ENCODE results near the gene CTNNAL1. TPM values are rescaled to one million over a fixed set of nuclear protein-coding genes. Genes with fewer than 3 reads are reported as not detected.
A peak's percentile ranks its signal among the peaks of the same experiment; 100 is the strongest.

The CTNNAL1 gene
- total RNA-seq, 1 donor from 2014 or later: 19.8 TPM

DNA sequence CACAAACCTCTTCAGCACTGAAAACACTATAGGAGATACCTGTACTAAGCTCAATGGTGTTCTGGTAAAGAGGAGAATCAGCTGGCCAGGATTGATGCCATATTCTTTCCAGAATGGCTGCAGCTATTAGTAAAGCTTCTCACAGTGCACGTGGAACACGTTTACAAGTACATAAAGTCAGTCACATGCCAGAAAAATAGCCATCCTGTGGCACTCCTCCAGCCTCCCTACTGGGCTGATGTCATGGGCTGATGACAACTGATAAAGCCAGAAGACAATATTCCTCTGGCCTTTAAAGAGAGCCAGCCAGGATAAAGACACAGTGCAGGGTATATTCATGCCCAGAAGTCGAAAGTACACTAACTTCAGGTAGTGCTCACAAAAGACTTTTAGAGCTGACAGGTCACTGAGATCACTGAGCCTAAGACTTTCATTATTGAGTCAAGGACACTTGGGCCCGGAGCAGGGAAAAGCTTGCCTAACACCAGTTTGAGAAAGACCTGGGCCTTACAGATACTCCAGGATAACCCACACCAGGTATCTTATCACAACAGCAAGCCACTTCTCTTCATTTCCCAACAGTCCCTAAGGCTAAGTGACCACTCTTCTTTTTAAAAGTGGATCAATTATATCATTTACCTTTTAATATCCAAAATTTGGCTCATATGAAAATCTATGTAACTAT, 49.7 kb downstream of the CTNNAL1 start:
- no peak overlapping the region for H3K27ac Mint-ChIP-seq
- no peak for DNase-seq (ENCODE audit: low spot score)
- H3K27me3 Mint-ChIP-seq (ENCODE audit: low read depth): no peaks in the 10 kb centered on the region
- H3K4me1 Mint-ChIP-seq (ENCODE audit: low read depth): no peaks in the 10 kb centered on the region
- H3K36me3 Mint-ChIP-seq (ENCODE audit: low read depth): no peaks in the 10 kb centered on the region
- intact Hi-C loops (cut with micrococcal nuclease): no loop called here
- no peaks in the 10 kb centered on the region for H3K9me3 Mint-ChIP-seq
- no peak overlapping the region for H3K4me3 Mint-ChIP-seq (ENCODE audit: low read depth)

DNA sequence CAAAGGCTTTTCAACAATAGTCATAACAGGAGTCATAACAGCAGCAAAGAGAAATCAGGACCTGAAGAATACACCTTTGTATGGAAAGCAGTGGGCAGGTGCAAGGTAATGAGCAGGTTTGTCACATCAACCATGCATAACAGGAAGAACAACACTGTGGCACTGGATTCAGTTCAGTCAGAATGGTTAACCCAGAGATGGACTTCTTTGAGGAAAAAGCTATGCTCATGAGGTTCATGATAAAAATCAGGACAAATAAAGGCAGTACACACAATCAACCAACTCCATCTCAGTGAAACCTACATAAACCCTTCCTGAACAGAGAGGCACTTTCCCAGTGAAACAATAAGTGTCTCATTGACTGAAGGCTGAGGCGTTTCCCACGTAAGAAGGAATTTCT, 52.1 kb downstream of the CTNNAL1 start:
- no peaks in the 10 kb centered on the region for H3K27me3 Mint-ChIP-seq (ENCODE audit: low read depth)

DNA sequence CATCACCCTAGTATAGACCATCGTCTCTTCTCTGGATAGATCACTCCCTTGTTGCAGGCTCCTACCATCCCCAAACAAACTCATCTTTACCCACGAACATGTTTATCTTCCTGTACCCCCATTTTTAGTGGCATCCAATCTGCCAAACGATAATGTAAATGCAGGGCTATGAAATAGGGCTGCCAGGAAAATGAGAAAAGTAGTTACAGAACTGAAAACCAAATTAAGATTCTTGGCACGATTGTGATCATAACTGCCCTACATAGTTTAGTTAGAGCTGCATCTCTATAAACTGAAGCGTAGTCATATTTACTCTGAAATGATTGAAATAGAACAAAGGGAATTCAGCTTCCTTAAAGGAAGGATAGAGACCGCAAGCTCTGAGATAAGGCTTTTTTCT, 53.0 kb downstream of the CTNNAL1 start:
- intact Hi-C loops (cut with micrococcal nuclease): no loop called here
- Mint-ChIP-seq H3K27ac (no peak overlapping the region), H3K36me3 (ENCODE audit: low read depth) (no peaks in the 10 kb centered on the region), H3K4me1 (ENCODE audit: low read depth) (peaks cover 1% of the 10 kb centered on the region), H3K9me3 (no peaks in the 10 kb centered on the region), H3K4me3 (ENCODE audit: low read depth) (no peak overlapping the region), H3K27me3 (ENCODE audit: low read depth) (no peaks in the 10 kb centered on the region)
- no peak for DNase-seq (ENCODE audit: low spot score)

More for the DNA sequence above, 52.1 kb downstream of the CTNNAL1 start:
- H3K9me3 Mint-ChIP-seq: no peaks in the 10 kb centered on the region
- H3K4me1 Mint-ChIP-seq (ENCODE audit: low read depth): peaks cover 1% of the 10 kb centered on the region
- intact Hi-C loops (cut with micrococcal nuclease): no loop called here
- DNase-seq (ENCODE audit: low spot score): no peak
- H3K4me3 Mint-ChIP-seq (ENCODE audit: low read depth): no peak overlapping the region
- H3K36me3 Mint-ChIP-seq (ENCODE audit: low read depth): no peaks in the 10 kb centered on the region
- H3K27ac Mint-ChIP-seq: no peak overlapping the region

DNA sequence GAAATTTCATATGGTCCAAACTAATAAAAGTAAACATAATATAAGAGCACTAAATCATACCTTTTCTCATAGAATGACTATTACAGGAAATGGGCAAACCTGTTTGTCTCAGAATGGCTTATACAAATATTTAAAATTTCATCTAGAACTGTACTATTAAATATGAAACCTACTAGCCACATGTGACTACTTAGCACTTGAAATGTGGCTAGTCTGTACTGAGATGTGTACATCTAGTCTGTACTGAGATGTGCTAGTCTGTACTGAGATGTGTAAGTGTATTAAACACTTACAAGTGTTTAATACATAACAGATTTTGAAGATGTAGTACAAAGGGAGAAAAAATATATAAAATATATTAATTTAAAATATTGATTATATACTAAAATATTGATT, 56.7 kb downstream of the CTNNAL1 start:
- Mint-ChIP-seq H3K36me3 (ENCODE audit: low read depth) (no peaks in the 10 kb centered on the region), H3K4me1 (ENCODE audit: low read depth) (peaks cover 1% of the 10 kb centered on the region), H3K9me3 (no peaks in the 10 kb centered on the region), H3K27me3 (ENCODE audit: low read depth) (no peaks in the 10 kb centered on the region), H3K27ac (no peak overlapping the region), H3K4me3 (ENCODE audit: low read depth) (no peak overlapping the region)
- intact Hi-C loops (cut with micrococcal nuclease): no loop called here
- DNase-seq (ENCODE audit: low spot score): no peak

DNA sequence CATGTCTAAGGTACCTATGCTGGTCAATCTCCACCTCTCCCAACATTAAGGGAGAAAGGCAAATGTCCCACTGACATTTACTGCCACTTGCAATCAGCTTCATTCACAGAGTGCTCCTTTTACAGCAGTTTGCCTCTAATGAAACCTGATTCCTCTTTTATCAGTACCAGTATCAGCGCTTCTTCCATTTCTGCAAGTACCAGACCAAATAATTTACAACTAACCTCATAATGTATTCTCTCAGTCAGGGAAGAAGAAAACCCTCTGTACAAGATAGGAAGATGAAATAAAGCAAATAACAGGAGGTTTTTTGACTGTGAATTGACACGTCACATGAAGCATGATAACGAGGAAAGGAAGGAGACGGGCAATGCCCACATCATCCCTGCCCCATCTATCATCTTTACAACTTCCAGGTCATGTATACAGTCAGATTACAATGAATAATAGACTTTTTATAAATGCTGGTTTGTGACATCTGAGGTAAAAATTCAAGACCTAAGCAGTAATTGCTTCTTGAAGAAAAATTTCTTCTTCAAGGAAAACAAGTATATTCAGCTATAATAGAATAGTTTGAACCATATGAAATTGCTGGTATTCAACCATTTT, 57.2 kb downstream of the CTNNAL1 start:
- H3K4me1 Mint-ChIP-seq (ENCODE audit: low read depth): peaks cover 1% of the 10 kb centered on the region
- H3K9me3 Mint-ChIP-seq: no peaks in the 10 kb centered on the region
- H3K36me3 Mint-ChIP-seq (ENCODE audit: low read depth): no peaks in the 10 kb centered on the region
- intact Hi-C loops (cut with micrococcal nuclease): no loop called here
- DNase-seq (ENCODE audit: low spot score): no peak
- H3K27ac Mint-ChIP-seq: no peak overlapping the region
- no peak overlapping the region for H3K4me3 Mint-ChIP-seq (ENCODE audit: low read depth)
- no peaks in the 10 kb centered on the region for H3K27me3 Mint-ChIP-seq (ENCODE audit: low read depth)

DNA sequence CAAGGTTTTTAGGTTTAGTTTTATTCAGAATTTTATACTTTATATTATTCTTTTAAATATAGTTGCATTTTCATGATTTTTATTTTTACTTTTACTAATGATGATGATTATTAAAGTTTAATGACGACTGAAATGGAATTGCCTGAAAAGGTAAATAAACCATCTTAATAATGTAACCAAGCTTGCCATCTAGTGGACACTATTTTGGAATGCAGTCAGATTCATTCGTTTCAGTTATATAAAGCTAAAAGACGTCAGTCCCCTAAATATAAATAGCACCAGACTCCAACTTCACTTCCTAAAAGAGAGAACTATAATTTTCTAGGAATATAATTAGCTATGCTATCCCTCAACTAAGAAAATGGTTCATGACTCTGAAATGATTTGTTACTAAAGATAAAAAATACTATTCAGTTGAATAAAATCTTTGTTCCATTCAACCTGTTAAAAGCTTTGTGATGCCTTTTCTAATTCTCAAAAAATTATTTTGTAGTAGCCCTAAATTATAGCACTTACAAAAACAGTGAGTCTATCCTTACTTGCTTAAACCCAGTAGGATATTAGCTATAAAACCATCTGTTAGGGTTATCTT, 59.2 kb downstream of the CTNNAL1 start:
- no peak overlapping the region for H3K27ac Mint-ChIP-seq
- peaks cover 1% of the 10 kb centered on the region for H3K4me1 Mint-ChIP-seq (ENCODE audit: low read depth)
- H3K36me3 Mint-ChIP-seq (ENCODE audit: low read depth): no peaks in the 10 kb centered on the region
- no peaks in the 10 kb centered on the region for H3K9me3 Mint-ChIP-seq
- no peak overlapping the region for H3K4me3 Mint-ChIP-seq (ENCODE audit: low read depth)
- no peaks in the 10 kb centered on the region for H3K27me3 Mint-ChIP-seq (ENCODE audit: low read depth)
- intact Hi-C loops (cut with micrococcal nuclease): no loop called here
- no peak for DNase-seq (ENCODE audit: low spot score)

DNA sequence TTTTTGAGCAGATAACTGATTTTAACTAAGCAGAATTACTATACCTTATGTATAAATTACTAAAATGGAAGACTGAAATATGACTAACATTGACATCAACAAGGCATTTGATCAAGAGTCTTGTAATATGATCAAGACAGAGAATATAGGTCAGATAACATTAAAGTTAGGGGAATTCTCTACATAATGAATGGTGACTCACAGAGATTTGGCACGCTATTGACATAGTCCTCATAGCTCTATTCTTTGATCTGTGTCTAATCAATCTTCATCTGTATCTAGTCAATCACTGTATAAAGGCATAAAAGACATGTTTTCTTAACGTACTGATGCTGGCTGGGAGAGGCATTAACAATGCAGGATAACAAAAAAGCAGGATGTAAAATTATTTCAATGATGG, 61.7 kb downstream of the CTNNAL1 start:
- intact Hi-C loops (cut with micrococcal nuclease): no loop called here
- Mint-ChIP-seq H3K27me3 (ENCODE audit: low read depth) (no peaks in the 10 kb centered on the region), H3K4me1 (ENCODE audit: low read depth) (no peaks in the 10 kb centered on the region), H3K36me3 (ENCODE audit: low read depth) (no peaks in the 10 kb centered on the region), H3K9me3 (no peaks in the 10 kb centered on the region), H3K4me3 (ENCODE audit: low read depth) (no peak overlapping the region), H3K27ac (no peak overlapping the region)
- DNase-seq (ENCODE audit: low spot score): no peak

DNA sequence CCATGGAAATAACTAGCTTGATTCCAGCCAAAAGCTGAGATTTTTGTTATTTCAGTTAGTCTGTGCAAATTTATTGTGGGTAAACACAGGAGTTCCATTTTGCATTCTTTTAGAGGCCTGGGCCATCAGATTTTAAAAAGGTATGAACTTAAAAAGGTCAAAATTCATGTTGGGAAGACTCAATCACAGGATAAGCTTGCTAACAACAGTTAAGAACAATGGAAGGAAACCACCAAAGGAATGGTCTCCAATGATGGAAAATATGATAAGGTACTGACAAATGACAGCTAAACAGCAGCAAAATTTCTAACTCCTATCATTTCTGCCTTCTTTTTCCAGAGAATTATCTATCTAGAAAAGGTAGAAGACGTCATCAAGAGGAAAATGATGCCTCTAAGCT, 63.1 kb downstream of the CTNNAL1 start:
- DNase-seq (ENCODE audit: low spot score): no peak
- no peak overlapping the region for H3K4me3 Mint-ChIP-seq (ENCODE audit: low read depth)
- no peak overlapping the region for H3K27ac Mint-ChIP-seq
- H3K36me3 Mint-ChIP-seq (ENCODE audit: low read depth): no peaks in the 10 kb centered on the region
- no peaks in the 10 kb centered on the region for H3K9me3 Mint-ChIP-seq
- no peaks in the 10 kb centered on the region for H3K4me1 Mint-ChIP-seq (ENCODE audit: low read depth)
- no peaks in the 10 kb centered on the region for H3K27me3 Mint-ChIP-seq (ENCODE audit: low read depth)
- intact Hi-C loops (cut with micrococcal nuclease): no loop called here

DNA sequence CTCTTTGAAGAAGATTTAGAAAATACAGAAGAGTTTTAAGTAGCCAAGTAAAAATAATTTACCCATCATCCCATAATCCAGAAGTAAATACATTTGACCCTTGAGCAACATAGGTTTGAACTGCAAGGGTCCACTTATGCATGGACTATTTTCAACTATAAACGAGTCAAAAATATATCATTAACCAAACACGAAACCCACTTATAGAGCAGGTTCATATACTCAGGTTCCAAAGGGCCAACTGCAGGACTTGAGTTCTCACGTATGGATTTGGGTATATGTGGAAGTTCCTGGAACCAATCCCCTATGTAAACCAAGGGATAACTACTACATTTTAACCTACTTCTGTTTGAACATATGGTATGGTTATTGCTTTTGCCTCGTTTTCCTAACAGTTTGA, 73.3 kb downstream of the CTNNAL1 start:
- Mint-ChIP-seq H3K9me3 (no peaks in the 10 kb centered on the region), H3K4me3 (ENCODE audit: low read depth) (no peak overlapping the region), H3K36me3 (ENCODE audit: low read depth) (peaks cover 24% of the 10 kb centered on the region), H3K4me1 (ENCODE audit: low read depth) (peaks cover 5% of the 10 kb centered on the region), H3K27ac (no peak overlapping the region), H3K27me3 (ENCODE audit: low read depth) (no peaks in the 10 kb centered on the region)
- intact Hi-C loops (cut with micrococcal nuclease): loop anchor here (10.0 kb wide), 2 partner anchors 385 to 475 kb away; partner anchors contain the start of gene EPB41L4B
- DNase-seq (ENCODE audit: low spot score): no peak

DNA sequence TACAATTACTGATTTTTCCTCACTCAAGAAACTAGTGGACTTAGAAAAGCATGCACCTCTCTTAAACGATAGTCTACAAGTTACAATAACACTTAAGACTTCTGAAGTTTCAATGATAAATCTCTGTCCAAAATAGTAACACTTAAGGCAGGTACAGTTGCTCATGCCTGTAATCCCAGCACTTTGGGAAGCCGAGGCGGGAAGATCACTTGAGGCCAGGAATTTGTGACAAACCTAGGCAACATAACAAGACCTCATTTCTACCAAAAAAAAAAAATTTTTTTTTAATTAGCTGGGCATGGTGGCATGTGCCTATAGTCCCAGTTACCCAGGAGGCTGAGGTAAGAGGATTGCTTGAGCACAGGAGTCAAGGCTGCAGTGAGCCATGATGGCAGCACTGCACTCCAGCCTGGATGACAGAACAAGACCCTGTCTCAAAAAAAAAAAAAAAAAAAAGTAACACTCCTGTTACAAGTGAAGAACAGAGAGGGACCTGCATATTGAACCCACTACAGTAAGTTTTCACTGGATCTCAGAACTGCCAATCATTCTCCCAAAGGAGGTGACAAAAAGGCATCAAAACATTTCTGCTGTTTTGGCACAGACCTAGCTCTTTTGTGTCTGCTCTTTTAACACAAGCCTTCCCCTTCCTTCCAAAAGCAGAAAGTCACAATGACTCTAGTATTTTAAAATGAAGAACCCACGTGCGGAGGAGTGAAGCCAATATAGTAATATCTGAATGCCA, 75.6 kb downstream of the CTNNAL1 start:
- Mint-ChIP-seq H3K4me1 (ENCODE audit: low read depth) (peaks cover 15% of the 10 kb centered on the region), H3K27ac (no peak overlapping the region), H3K27me3 (ENCODE audit: low read depth) (no peaks in the 10 kb centered on the region), H3K36me3 (ENCODE audit: low read depth) (peaks cover 24% of the 10 kb centered on the region), H3K9me3 (no peaks in the 10 kb centered on the region), H3K4me3 (ENCODE audit: low read depth) (no peak overlapping the region)
- no peak for DNase-seq (ENCODE audit: low spot score)
- intact Hi-C loops (cut with micrococcal nuclease): loop anchor here (10.0 kb wide), 2 partner anchors 387 to 477 kb away; partner anchors contain the start of gene EPB41L4B

DNA sequence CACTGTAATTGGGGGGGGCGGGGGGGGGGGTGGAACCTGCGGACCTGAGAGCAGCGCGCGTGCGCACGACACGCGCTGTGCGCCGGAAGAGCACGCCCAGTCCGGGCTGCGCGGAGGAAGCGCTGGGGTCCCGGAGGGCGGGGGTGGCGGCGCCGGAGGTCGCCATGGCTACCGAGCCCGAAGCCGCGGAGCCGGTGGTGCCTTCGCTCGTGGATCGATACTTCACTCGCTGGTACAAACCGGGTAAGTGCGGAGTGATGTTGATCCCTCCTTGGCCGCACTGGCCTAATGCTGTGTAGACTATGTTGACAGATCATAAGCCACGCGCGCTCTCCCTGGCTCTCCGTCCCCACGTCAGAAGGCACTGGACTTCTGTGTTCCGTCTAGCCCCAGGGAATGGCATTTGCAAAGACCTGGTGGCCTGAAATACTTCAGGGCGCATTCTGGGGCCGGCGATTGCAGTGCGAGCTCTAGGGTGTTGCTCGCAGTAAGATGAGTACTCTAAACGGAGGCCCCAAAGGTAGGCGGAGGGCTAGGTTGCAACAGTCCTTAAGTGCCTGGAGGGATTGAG, 78.9 kb downstream of the CTNNAL1 start, which contains the start of gene ABITRAM:
TSS of gene ABITRAM (plus strand) at position 78 of the 571 bp plus-strand sequence. CDS start at position 165, 87 bp downstream.
- H3K36me3 Mint-ChIP-seq (ENCODE audit: low read depth): peaks cover 20% of the 10 kb centered on the region
- DNase-seq (ENCODE audit: low spot score): peak; percentile 75
- H3K4me1 Mint-ChIP-seq (ENCODE audit: low read depth): peaks cover 26% of the 10 kb centered on the region
- H3K4me3 Mint-ChIP-seq (ENCODE audit: low read depth): peak within 1 kb of the TSS; percentile 98
- intact Hi-C loops (cut with micrococcal nuclease): loop anchor here (1.0 to 10.0 kb wide), 6 partner anchors 76 to 480 kb away; partner anchors contain the start of genes EPB41L4B and TMEM245
- no peaks in the 10 kb centered on the region for H3K27me3 Mint-ChIP-seq (ENCODE audit: low read depth)
- H3K27ac Mint-ChIP-seq: peak within 1 kb of the TSS; percentile 94
- no peaks in the 10 kb centered on the region for H3K9me3 Mint-ChIP-seq

DNA sequence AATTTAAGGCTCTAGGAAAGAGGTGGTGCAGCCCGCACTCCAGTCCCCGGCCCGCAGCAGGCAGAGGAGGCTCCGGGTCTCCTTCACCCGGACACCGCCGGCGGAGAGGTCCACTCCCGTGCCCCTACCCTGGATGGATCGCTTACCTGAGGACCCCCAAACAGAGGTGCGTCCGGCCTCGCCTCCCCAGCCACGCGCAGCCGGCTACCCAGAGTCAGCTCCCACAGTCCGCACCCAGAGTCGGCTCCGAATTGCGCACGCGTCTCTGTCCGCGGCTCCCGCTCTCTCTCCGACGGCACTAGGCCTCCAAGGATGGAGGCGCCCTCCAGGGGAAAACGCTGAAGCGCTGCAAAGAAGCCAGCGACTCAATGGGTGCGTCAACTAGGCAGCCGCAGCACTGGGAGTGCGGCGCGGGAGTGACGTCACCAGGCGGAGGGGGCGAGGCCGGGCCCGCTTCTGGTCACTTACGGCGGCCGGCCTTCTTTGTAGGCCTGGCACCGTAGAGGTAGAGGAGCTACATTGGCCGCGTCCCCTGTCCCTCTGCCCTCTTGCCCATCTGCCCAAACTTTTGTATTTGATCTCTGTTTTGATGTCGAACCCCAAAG, 79.5 kb downstream of the CTNNAL1 start, which contains the start of gene ELP1:
TSS of gene ELP1 (minus strand) at position 407 of the 605 bp plus-strand sequence. CDS start 2,978 bp downstream, outside the sequence.
- Mint-ChIP-seq H3K9me3 (no peaks in the 10 kb centered on the region), H3K27ac (peak within 1 kb of the TSS; percentile 94)

More for the DNA sequence above, 79.5 kb downstream of the CTNNAL1 start, which contains the start of gene ELP1:
- peak; percentile 89 for DNase-seq (ENCODE audit: low spot score)
- Mint-ChIP-seq H3K4me3 (ENCODE audit: low read depth) (peak within 1 kb of the TSS; percentile 98), H3K36me3 (ENCODE audit: low read depth) (peaks cover 17% of the 10 kb centered on the region), H3K4me1 (ENCODE audit: low read depth) (peaks cover 26% of the 10 kb centered on the region), H3K27me3 (ENCODE audit: low read depth) (no peaks in the 10 kb centered on the region)
- intact Hi-C loops (cut with micrococcal nuclease): loop anchor here (1.0 to 10.0 kb wide), 6 partner anchors 76 to 481 kb away; partner anchors contain the start of genes EPB41L4B and TMEM245

Measured in activated T-helper 2 cell treated with anti-CD3 and anti-CD28 coated beads, Interferon-gamma antibody, Interleukin-2, Interleukin-4, amounts not matched to agents 10 μg/mL and 5 μg/mL and 100 μg/mL, durations not matched to agents 14 hours and 24 hours and 36 hours (primary cell).